ENCODE results near the gene HMCN2.
A peak's percentile ranks its signal among the peaks of the same experiment; 100 is the strongest.

Gene HMCN2

GRCh38 chr9:130414910-130415746 lies 149.6 kb downstream of the HMCN2 start:
- no peak for DNase-seq (ENCODE audit: low spot score)

DNA sequence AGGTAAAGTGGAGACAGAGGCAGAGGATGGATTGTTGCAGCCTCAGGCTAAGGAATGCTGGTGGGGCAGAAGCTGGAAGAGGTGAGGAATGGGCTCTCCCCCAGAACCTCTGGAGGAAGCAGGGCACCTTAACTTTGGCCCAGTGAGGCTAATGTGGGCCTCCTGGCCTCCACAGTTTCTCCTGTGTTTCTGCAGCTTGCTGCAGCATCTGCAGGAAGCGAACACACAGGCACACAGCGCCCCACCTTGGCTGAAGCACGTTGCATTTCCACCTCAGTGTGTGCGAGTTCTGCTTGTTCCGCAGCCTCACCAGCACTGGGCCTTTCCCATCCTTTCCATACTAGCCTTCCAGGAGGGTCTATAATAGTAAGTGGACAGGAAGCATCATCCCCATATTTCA lies 152.0 kb downstream of the HMCN2 start:
- DNase-seq (ENCODE audit: low spot score) = no peak

GRCh38 chr9:130418776-130419175 lies 153.2 kb downstream of the HMCN2 start:
- no peak for DNase-seq (ENCODE audit: low spot score)

DNA sequence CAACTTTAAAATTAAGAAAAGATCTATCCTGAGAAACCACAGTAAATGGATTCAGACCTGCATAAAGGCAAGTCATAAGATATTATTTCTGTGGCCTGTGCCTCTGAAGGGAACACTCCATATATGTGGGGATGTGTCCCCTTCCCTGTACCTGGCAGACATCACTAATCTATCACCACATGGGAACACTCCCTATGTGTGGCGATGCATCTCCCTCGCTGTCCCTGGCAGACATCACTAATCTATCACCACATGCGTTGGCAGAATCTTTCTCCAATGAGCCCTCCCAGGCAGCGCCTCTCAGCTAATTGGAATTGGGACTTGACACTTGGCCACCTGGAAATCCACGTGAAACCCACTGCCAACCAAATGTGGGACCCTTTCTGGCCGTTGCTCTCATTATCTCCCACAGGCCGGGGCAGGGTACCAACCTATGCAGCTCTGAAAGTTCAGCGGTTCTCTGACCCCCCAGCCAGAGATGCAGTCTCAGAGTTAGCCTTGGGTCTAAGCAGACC lies 154.0 kb downstream of the HMCN2 start:
- DNase-seq (ENCODE audit: low spot score) = no peak

DNA sequence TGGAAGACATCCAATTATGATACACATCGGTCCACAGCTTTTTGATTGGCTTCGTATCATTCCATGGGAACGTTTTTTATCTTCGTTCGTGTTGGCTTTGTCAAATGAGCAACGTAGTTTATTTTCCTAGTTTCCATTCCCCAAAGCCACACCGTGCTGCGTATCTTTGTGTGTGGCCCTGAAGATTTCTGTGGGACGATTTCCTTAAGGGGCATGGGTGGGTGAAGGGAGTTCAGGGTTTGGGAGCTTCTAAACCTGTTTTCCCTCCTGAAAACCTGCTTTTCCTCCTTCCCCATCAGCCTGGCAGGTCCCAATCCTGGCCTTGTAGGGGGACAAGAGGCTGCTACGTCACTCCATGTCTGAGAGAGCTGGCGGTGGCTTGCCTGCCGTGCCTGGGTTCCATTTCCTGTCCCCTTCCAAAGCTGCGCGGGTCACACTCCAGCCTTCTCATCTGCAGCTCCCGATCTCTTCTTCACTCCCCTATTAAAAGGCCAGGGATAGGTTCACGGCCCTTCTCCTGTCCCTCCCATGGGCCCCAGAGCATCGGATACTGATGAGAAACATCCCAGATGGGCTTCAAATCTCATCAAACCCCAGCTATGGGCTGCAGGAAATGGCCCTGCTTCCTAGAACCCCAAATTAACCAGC lies 155.7 kb downstream of the HMCN2 start:
- no peak for DNase-seq (ENCODE audit: low spot score)

GRCh38 chr9:130421802-130422276 lies 156.3 kb downstream of the HMCN2 start:
- no peak for DNase-seq (ENCODE audit: low spot score)

DNA sequence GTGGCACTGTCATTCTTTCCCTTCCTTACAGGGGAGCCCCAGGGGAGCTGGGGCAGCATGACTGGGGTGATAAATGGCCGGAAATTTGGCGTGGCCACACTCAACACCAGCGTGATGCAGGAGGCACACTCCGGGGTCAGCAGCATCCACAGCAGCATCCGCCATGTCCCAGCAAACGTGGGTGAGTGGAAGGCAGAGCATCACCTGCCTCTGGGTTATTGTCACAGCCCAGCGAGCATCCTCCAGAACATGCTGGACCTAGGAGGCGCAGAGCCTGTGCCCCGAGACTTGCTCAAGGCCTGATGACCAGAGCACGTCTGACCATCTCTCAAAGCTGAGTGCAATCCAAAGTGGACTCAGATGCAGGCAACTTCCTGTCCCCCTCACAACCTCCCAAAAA lies 157.0 kb downstream of the HMCN2 start:
- DNase-seq (ENCODE audit: low spot score) = no peak

GRCh38 chr9:130423272-130423671 lies 157.7 kb downstream of the HMCN2 start:
- no peak for DNase-seq (ENCODE audit: low spot score)

DNA sequence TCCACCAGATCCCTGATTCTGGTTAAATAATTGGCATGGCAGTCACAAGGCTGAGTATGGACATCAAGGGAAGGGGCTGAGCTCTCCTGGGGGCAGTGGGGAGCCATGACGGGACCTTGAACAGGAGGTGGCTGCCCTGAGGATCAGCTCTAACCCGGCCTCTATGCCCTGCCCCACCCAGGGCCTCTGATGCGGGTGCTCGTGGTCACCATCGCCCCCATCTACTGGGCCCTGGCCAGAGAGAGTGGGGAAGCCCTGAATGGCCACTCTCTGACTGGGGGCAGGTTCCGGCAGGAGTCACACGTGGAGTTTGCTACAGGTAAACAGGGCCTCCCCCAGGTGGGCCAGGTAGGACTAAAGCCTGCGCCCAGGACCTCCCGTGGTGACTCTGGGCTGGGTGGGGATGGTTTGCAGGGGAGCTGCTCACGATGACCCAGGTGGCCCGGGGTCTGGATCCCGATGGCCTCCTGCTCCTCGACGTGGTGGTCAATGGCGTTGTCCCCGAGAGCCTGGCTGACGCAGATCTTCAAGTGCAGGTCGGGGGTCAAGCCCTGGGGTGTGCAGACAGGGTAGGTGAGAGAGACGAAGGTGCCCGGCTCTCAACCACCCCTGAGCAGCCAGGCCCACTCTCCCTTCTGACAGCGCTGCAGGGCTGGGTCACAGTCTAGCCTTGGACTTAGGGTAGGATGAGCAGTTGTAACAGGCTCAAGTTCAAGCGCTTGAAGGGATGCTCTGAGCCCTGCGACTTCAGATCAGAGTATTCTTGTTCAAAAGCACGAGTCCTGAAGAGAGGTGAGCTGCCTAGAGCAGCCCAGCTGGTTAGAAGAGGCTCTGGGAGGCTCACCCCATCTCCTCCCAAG lies 159.3 kb downstream of the HMCN2 start:
- no peak for DNase-seq (ENCODE audit: low spot score)

DNA sequence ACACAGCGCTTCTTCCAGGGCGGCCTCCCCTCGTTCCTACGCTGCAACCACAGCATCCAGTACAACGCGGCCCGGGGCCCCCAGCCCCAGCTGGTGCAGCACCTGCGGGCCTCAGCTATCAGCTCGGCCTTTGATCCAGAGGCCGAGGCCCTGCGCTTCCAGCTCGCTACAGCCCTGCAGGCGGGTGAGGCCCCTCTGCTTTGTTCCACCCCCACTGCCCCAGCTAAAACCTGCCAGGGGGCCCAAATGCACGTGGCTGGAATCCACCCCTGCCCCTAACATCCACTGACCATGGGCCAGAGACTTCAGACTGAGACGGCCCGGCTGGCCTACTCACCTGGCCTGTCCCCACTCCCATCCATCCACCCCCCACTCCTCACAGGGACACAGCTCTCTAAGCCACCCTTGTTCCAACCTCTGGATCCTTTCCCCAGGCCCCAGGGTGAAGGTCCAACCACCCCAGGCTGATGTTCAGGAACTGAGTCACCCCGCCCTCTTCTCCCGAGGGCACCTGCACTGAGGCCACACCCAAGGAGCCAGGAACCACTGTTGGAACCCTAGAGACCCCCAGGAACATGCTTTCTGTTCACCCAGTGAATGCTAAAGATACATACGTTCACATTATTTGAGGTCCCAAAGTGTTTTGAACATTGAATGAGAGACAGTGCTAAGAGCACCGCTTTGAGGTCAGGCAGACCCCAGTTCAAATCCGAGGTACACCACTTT lies 160.3 kb downstream of the HMCN2 start:
- peak; percentile 70 for DNase-seq (ENCODE audit: low spot score)

- no peak for DNase-seq (ENCODE audit: low spot score)
These were observed 160.9 kb downstream of the HMCN2 start for GRCh38 chr9:130426467-130426773.

- no peak for DNase-seq (ENCODE audit: low spot score)
These were observed 161.3 kb downstream of the HMCN2 start for GRCh38 chr9:130426883-130427282.

DNA sequence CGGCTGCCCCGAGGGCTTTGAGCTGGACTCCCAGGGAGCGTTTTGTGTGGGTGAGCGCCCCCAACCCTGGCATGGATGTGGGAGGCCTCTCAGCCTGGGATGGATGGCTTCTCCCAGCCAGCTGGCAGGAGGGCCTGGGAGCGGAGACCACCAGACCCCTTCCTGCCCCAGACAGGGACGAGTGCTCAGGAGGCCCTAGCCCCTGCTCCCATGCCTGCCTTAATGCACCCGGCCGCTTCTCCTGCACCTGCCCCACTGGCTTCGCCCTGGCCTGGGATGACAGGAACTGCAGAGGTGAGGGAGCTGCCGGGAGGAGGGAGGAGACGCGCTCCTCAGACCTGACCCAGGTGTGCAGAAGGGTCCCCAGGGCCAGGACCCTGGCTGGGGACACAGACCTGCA lies 161.8 kb downstream of the HMCN2 start:
- no peak for DNase-seq (ENCODE audit: low spot score)

DNA sequence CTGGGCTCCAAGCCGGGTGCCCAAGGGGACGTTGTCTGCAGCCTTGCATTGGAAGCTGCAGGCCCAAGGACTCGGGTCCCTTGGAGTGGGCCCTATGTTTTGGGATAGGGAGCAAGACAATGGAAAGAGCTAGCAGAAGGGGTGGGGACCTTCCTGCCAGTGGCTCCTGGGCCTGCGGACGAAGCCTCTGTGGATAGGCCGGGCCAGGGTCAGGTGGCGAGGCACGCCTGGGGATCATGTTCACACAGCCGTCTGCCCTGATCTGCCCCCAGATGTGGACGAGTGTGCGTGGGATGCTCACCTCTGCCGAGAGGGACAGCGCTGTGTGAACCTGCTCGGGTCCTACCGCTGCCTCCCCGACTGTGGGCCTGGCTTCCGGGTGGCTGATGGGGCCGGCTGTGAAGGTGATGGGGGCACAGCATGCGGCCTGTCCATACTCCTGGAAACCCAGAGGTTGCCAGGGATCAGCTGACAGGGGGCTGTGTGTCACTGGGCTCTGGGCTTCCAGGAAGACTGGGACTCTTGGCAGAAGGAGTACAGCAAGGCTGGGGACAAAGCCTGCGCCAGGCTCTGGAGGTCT lies 162.6 kb downstream of the HMCN2 start:
- DNase-seq (ENCODE audit: low spot score) = no peak

DNA sequence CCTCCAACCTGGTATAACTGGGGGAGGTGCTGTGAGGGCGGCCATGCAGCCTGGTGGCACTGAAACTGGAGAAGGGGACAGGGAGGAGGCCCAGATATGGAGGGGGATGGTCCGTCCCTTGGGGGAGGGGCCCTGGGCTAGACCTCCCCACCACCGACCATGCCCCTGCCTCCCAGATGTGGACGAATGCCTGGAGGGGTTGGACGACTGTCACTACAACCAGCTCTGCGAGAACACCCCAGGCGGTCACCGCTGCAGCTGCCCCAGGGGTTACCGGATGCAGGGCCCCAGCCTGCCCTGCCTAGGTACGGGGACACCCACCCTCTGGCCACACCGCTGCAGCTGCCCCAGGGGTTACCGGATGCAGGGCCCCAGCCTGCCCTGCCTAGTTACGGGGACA lies 163.8 kb downstream of the HMCN2 start:
- DNase-seq (ENCODE audit: low spot score) = no peak

- no peak for DNase-seq (ENCODE audit: low spot score)
These were observed 164.3 kb downstream of the HMCN2 start for GRCh38 chr9:130429831-130430230.

GRCh38 chr9:130430232-130430631 lies 164.7 kb downstream of the HMCN2 start:
- DNase-seq (ENCODE audit: low spot score) = no peak

GRCh38 chr9:130430734-130431535 lies 165.4 kb downstream of the HMCN2 start:
- no peak for DNase-seq (ENCODE audit: low spot score)

- no peak for DNase-seq (ENCODE audit: low spot score)
These were observed 166.2 kb downstream of the HMCN2 start for GRCh38 chr9:130431536-130432303.

- DNase-seq (ENCODE audit: low spot score) = no peak
These were observed 166.8 kb downstream of the HMCN2 start for GRCh38 chr9:130432362-130432761.

All from HuH-7.5 (cell line).